ENCODE measurements around the gene ERI3.

Gene ERI3

GRCh38 chr1:44348061-44348485 lies 7.0 kb downstream of the ERI3 start:
- no peak for DNase-seq (ENCODE audit: low spot score)

GRCh38 chr1:44347280-44347679 lies 7.8 kb downstream of the ERI3 start:
- DNase-seq (ENCODE audit: low spot score): no peak

DNA sequence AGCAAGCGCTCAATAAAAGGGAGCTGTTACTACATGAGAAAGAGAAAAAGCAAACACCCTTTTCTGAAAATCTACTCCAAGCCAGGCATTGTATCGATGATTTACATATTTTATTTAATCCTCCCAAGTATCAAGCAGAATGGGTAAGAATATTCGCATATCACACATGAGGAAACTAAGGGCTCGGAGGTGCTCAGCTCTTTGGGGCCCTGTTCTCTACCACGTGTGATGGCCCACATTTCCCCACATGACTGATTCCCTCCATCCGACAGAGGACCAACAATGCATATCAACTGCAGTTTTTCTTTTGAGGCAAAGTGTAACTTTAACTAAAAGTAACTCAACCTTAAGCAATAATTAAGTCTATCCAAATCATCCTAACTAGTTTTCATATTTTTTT lies 8.2 kb downstream of the ERI3 start:
- no peak for DNase-seq (ENCODE audit: low spot score)

DNA sequence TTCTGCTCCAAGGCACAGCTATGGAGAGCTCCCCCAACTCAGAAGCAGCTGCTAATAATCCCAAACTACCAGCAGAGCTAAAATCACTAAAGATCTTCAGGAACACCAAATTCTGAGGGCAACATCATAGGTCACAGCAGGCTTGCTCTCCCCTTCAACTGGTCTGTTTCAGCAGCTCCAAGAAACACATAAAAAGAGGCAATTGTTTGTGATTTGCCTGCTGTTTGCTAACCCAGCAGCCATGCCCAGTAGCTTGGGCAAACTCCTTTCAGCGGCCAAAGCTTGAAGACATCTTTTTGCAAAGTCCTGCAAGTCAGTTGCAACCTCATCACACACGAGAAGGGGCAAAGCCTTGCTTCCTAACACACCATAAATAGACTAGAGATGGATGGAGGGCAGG lies 8.9 kb downstream of the ERI3 start:
- no peak for DNase-seq (ENCODE audit: low spot score)

DNA sequence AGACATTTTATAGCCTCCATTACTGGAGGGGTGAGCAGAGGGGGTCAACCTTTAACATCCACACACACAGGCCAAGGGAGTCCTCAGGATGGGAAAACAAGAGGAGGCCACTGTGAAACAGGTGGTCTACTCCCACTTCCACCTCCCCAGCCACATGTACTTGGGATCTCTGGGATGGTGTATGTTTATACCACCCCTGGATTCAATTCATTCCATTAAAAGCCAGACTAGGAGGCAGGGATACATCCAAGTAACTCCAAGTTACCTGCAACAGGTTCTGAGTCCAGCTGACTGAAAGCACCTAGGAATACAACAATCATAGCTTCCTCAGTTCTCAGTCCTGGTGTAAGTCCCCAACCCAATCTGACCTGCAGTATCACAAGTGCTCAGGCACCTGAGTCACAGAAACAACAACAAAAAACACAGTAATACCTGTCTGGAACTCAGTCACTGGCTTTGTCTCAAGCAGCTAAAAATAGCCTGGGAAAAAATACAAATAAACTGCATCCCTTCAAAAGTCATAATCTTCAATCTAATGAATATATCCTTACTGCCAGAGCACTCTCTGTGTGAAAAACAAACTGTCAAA lies 9.8 kb downstream of the ERI3 start:
- DNase-seq (ENCODE audit: low spot score): no peak

GRCh38 chr1:44339731-44340130 lies 15.3 kb downstream of the ERI3 start:
- DNase-seq (ENCODE audit: low spot score): no peak

GRCh38 chr1:44338136-44338535 lies 16.9 kb downstream of the ERI3 start:
- no peak for DNase-seq (ENCODE audit: low spot score)

GRCh38 chr1:44336668-44337067 lies 18.4 kb downstream of the ERI3 start:
- DNase-seq (ENCODE audit: low spot score): no peak

GRCh38 chr1:44334968-44335367 lies 20.1 kb downstream of the ERI3 start:
- DNase-seq (ENCODE audit: low spot score): no peak

GRCh38 chr1:44333376-44333775 lies 21.7 kb downstream of the ERI3 start:
- no peak for DNase-seq (ENCODE audit: low spot score)

DNA sequence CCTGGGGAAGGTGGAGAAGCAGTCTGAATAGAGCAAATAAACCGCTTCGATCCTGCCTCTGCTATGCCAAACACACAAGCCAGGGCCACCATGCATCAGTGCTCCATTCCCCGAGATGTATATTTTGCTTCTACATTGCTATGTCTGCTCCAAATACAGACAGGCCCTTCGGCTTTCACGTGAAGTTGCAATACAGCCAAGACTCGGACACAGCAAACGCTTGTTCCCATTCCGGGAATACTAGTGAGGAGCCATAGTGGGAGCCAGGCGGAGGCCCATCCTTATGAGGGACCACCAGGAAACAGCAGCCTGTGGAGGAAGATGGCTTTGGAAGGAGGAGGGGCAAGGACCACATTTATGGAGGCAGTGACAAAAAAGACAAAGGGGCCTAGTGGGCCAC lies 22.6 kb downstream of the ERI3 start:
- DNase-seq (ENCODE audit: low spot score): no peak

GRCh38 chr1:44330935-44331334 lies 24.1 kb downstream of the ERI3 start:
- DNase-seq (ENCODE audit: low spot score): no peak

GRCh38 chr1:44328671-44329416 lies 26.2 kb downstream of the ERI3 start:
- DNase-seq (ENCODE audit: low spot score): no peak

- DNase-seq (ENCODE audit: low spot score): peak; percentile 24
Measured at GRCh38 chr1:44327679-44328491, 27.2 kb downstream of the ERI3 start.

DNA sequence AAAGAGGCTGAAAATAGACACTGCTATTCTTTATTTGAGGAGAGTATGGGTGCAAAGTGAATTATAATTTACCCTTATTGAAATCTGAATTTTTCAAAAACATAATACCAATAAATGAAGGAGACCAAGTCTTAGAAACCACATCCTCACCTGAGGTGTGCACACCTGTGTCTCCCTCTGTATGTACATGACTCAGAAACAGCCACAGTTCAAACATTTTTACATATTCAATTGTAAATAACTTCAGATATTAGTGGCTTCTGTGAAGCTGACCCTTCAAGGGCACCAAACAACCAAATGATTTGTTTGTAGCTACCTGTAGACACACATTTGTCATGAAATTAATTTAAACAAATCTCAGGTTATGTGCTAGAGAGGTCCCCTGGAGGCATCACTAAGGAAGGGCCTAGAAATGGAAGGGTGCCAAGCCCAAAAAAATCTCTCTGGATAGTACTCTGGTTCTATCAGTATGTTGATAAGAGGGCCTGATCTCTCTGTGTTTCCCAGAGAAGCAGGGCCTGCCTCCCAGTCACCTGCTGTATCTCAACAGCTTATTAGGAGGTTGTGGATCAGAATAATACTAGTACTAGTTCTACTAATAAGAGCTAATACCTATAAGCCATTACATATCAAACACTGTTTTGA lies 28.1 kb downstream of the ERI3 start:
- no peak for DNase-seq (ENCODE audit: low spot score)

DNA sequence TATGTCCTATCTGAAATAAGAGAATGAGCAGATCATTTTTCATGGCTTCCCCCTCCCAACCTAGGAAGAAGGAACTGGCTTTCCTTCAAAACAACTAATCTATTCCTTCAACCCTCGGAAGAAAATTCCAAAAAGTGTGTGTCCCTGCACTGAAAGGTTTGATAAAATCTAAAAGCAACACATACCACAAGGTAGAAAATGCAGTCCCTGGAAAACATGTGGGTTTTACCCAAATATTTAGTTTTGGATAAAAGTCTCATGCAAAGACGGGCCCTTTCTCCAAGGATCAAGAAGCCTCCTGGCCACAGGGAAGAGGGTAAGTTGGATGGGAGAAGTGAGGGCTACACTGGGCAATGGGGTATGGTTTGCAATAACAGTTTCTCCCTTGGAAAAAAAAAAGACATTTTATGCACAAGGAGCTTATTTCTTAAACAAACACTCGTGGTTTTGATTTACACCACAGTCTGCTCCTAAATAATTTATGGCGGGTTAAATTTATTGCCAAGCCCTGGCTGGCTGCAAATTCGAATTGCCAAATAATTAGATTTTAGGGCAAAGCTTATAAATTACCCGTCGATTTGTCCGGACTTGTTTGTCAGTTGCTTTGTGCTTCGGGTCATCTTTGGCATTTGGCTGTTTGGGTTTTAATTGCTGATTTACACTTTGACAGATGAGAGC lies 28.9 kb downstream of the ERI3 start:
- DNase-seq (ENCODE audit: low spot score): no peak

- no peak for DNase-seq (ENCODE audit: low spot score)
Measured at GRCh38 chr1:44323947-44324346, 31.1 kb downstream of the ERI3 start.

DNA sequence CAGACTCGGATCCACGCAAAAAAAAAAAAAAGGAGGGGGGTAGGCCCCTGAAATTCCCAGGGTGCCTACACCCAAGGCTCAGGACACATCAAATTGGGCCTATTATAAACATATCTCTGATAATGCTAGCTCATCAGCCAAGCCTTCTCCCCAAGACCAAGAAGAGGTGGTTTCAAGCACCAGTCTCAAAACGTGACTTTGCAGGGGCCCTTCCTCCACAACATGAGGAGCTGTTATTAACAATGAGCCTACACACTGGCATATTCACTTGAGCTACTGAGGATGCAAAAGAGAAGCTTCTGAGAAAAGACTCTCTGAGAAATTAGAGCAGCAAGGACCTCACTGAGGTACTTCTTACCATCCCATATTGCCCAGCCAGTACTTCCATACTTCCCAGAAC lies 32.7 kb downstream of the ERI3 start:
- DNase-seq (ENCODE audit: low spot score): no peak

GRCh38 chr1:44321466-44321865 lies 33.6 kb downstream of the ERI3 start:
- DNase-seq (ENCODE audit: low spot score): no peak

DNA sequence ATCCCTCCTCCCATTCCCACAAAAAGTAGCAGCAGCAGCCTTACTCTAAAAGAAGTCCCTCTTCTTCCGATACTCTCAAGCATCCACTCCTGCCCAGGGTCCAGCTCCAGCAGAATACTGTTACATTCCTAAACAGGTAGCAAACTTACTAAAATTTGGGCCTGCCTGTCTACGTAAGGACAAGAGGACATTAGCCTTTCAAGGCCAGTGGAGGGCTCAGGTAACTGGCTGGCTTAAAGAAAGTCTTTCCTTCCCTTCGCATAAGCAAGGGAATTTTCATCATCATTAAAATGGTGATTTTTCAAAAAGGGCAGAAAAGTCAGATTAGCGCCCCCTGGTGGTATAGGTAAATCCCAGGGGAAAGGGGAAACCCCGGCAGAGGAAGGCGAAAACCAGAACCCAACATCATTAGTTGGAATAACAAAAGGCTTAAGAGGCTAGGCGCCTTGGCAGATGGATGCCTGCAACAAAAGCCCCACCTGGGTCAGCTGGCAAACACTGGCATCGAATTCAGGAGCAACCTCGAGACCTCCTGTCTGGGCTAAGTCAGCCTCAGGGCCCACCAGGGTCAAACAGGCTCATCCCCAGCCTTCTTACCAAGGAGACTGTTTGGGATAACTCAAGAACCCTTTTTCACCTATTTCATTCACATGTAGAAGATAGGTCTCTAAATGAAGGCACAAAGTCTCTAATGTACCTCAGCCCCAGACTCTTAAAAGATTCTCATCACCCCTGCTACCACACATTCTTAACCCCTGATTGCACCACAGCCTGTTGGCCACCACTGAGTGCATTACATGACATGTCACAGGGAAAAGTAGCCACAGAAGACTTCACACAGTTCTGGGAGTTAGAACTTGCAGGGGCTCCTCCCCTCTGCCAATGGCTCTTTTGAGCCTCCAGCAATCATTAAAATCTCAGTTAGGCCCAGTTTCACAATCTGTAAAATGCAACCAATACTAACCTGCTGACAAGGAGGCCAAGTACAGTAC lies 36.7 kb downstream of the ERI3 start:
- peak; percentile 29 for DNase-seq (ENCODE audit: low spot score)

GRCh38 chr1:44316231-44316759 lies 38.8 kb downstream of the ERI3 start:
- no peak for DNase-seq (ENCODE audit: low spot score)
